HUES64 (cell line): ENCODE data around the gene CFAP44. TPM values are rescaled to one million over a fixed set of nuclear protein-coding genes. Genes with fewer than 3 reads are reported as not detected.
"Not testable (repeated sequence)": the region's sequence is repeated elsewhere in the genome, so short reads cannot be mapped to it uniquely, and the experiment has no call there.

ENCODE experiments used
- H3K27ac ChIP-seq: 2 replicates; pipeline ENCODE4 v1.7.0; 2013; ENCODE audit warnings: low read depth, low read length, inconsistent platforms
- H3K27me3 ChIP-seq: 2 replicates; pipeline ENCODE4 v1.6.1; 2013; ENCODE audit warnings: mild to moderate bottlenecking, low read length; ENCODE audit not compliant: insufficient read depth
- H3K36me3 ChIP-seq: 2 replicates; pipeline ENCODE4 v1.6.1; 2013; ENCODE audit warnings: mild to moderate bottlenecking, low read length; ENCODE audit not compliant: insufficient read depth
- H3K4me1 ChIP-seq: 2 replicates; pipeline ENCODE4 v1.6.1; 2013; ENCODE audit warnings: mild to moderate bottlenecking, low read length, moderate library complexity; ENCODE audit not compliant: insufficient read depth
- H3K4me3 ChIP-seq: 2 replicates; pipeline ENCODE4 v1.5.1; 2013; ENCODE audit warnings: mild to moderate bottlenecking, low read length, moderate library complexity
- H3K9ac ChIP-seq: 2 replicates; pipeline ENCODE4 v1.6.1; 2013; ENCODE audit warnings: mild to moderate bottlenecking, low read depth, low read length
- H3K9me3 ChIP-seq: 2 replicates; pipeline ENCODE4 v1.6.1; 2013; ENCODE audit warnings: low read depth, low read length; ENCODE audit not compliant: insufficient read depth
- WGBS: fragments of 150-250, 120-280 bp; methylation state at CpG from one replicate; pipeline ENCODE4 v1.1.7; 2013; ENCODE audit warnings: missing lambda C conversion rate; 5-methylcytosine and 5-hydroxymethylcytosine counted together
- polyA plus RNA-seq, 2 experiments: library from polyadenylated mRNA; stranded (reverse); fragments of 50-300 nt; gene quantifications; one replicate each; pipeline ENCODE4 v1.2.3, GENCODE V29; 2013

Gene CFAP44, protein sequence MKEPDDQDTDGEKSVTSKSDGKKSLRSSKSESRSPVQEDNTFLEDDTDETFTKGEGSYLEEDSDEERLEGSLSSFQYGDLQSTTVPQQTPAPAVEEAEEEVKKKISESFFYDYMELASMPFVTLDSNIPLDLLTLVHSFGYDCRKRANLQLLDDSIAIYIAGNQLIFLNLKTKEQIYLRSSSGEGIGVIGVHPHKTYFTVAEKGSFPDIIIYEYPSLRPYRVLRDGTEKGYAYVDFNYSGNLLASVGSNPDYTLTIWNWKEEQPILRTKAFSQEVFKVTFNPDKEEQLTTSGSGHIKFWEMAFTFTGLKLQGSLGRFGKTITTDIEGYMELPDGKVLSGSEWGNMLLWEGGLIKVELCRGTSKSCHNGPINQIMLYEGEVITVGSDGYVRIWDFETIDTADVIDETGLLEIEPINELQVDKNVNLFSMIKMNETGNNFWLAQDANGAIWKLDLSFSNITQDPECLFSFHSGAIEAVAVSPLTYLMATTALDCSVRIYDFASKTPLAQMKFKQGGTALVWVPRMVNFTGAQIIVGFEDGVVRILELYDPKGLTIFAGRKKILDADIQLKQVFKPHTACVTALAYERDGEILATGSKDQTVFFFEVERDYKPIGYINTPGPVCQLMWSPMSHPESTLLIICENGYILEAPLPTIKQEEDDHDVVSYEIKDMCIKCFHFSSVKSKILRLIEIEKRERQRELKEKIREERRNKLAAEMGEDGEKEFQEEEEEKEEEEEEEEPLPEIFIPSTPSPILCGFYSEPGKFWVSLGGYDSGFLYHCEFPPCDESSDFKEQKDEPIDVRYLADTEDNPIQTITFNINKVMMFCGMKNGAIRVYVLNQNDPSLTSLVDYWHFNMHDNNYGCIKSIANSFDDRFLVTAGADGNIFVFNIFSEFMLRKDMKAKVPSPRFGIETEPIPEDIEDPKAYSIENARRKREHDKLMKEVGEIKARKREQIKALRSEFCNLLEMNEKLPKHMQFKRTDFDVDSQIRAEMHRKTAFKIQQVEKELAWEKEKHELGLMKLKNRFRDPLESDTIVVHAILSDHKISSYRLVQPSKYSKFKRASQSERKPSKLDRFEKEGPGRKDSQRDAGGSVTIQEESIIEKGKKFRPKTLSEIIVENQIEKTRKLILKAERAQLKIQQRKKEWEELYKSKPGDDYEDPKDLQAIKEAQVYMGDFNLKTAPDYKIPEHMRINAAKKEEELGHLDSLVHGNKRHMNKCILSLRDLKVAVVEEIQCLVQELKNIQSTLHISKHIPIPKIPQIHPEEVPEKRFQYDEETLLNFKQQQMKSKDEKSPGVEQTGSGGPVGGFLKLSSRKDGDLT (N-terminal part only)
- polyA plus RNA-seq (2013, experiment 1 of 2): 1.8 TPM
- polyA plus RNA-seq (2013, experiment 2 of 2): 1.6 TPM

- Histone ChIP-seq H3K4me3 (peak within 1 kb of the TSS; percentile 48), H3K9me3 (no peaks in the 10 kb centered on the region), H3K4me1 (no peaks in the 10 kb centered on the region), H3K27ac (no peak within 1 kb of the TSS), H3K27me3 (no peaks in the 10 kb centered on the region), H3K9ac (no peak within 1 kb of the TSS), H3K36me3 (peaks cover 11% of the 10 kb centered on the region; the same call in 1 of the 2 replicates)
- 95% methylated on average over 44 of the region's 44 CpGs for WGBS
These were observed at the start of gene CFAP44 for GRCh38 chr3:113441051-113441770. TSS of gene CFAP44 (minus strand) at chr3:113441493. CDS start at chr3:113433664, 7,829 bp downstream.

- H3K27ac ChIP-seq: no peak overlapping the region
These were observed 43.9 kb upstream of the CFAP44 start for GRCh38 chr3:113485161-113485609.

GRCh38 chr3:113468539-113468938 is 27.2 kb upstream of the CFAP44 start:
- Histone ChIP-seq H3K36me3 (peaks cover 43% of the 10 kb centered on the region), H3K27ac (no peak overlapping the region), H3K4me3 (no peak overlapping the region), H3K9ac (no peak overlapping the region), H3K9me3 (0 out of 2 replicates have a peak, but pooled peaks cover 11% of the 10 kb centered on the region), H3K27me3 (no peaks in the 10 kb centered on the region), H3K4me1 (no peaks in the 10 kb centered on the region)
- 96% methylated on average over 2 of the region's 2 CpGs for WGBS

More at GRCh38 chr3:113485161-113485609, 43.9 kb upstream of the CFAP44 start:
- no peak overlapping the region for H3K4me3 ChIP-seq
- H3K9ac ChIP-seq: no peak overlapping the region
- no peaks in the 10 kb centered on the region for H3K9me3 ChIP-seq
- no peaks in the 10 kb centered on the region for H3K4me1 ChIP-seq
- no peaks in the 10 kb centered on the region for H3K27me3 ChIP-seq
- peaks cover 26% of the 10 kb centered on the region for H3K36me3 ChIP-seq
- 88% methylated on average over 8 of the region's 8 CpGs for WGBS

DNA sequence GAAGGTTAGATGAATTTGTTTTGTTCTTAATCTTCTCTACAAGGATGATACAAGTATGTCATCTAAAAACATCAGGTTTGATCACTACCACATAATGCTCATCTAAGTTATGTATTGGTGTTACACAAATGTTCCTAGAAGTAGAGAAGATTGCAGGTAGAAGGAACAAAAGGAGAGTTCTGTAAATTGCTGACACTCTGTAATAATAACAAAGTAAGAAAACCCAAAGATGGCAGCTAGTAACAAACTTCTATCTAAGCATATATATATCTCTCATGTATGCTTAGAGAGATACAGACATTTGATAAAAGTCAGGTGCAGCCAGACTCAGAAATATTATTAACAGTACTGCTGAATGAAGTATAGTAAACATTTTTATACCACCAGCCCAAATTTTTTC is 20.2 kb upstream of the CFAP44 start:
- Histone ChIP-seq H3K4me1 (no peaks in the 10 kb centered on the region), H3K9me3 (0 out of 2 replicates have a peak, but pooled peaks cover 4% of the 10 kb centered on the region), H3K27me3 (no peaks in the 10 kb centered on the region), H3K27ac (no peak overlapping the region), H3K36me3 (peaks cover 58% of the 10 kb centered on the region), H3K4me3 (no peak overlapping the region), H3K9ac (no peak overlapping the region)

DNA sequence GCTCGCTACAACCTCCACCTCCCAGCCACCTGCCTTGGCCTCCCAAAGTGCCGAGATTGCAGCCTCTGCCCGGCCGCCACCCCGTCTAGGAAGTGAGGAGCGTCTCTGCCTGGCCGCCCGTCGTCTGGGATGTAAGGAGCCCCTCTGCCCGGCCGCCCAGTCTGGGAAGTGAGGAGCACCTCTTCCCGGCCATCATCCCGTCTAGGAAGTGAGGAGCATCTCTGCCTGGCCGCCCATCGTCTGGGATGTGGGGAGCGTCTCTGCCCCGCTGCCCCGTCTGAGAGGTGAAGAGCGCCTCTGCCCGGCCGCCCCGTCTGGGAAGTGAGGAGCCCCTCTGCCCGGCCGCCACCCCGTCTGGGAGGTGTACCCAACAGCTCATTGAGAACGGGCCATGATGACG is 17.3 kb upstream of the CFAP44 start:
- not testable (repeated sequence) for H3K9me3 ChIP-seq, H3K9ac ChIP-seq, H3K27me3 ChIP-seq, H3K4me1 ChIP-seq, H3K4me3 ChIP-seq, H3K27ac ChIP-seq
- 95% methylated on average over 21 of the region's 27 CpGs for WGBS
- H3K36me3 ChIP-seq: peaks cover 50% of the 10 kb centered on the region

DNA sequence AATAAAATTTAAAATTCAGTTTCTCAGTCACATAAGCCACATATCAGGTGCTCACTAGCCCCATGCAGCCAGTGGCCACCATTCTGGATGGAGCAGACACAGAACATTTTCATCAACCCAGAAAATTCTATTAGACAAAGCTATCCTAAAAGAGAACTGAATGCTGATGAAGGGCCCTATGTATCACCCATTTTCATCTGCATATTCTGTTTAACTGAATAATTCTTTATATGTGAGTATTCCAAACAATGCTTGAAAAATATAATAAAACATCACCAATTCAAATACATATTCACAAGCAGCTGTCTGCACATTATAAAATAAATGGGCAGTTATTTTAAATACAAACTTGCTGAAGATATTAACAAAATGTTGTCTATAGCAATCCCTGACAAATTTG is 14.2 kb upstream of the CFAP44 start:
- H3K27me3 ChIP-seq: no peaks in the 10 kb centered on the region
- no peaks in the 10 kb centered on the region for H3K4me1 ChIP-seq
- peaks cover 40% of the 10 kb centered on the region for H3K36me3 ChIP-seq
- no peak overlapping the region for H3K4me3 ChIP-seq
- no peaks in the 10 kb centered on the region for H3K9me3 ChIP-seq
- H3K9ac ChIP-seq: no peak overlapping the region
- no peak overlapping the region for H3K27ac ChIP-seq

DNA sequence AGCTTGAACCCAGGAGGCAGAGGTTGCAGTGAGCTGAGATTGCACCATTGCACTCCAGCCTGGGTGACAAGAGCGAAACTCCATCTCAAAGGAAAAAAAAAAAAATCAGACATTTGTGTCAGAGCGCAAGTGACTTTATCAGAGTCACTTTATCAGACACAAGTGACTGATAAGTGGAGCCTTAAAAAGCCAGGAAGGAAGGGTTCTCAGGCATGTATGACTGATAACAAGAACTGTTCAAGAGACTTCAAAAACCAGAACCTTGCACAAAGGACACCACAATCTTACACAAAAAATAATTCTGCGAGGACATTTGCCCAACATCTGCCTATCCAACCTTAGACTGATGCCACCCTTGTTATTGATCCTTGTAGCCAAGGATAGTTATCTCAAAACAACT is 13.3 kb upstream of the CFAP44 start:
- Histone ChIP-seq H3K36me3 (peaks cover 33% of the 10 kb centered on the region), H3K4me3 (no peak overlapping the region), H3K27me3 (no peaks in the 10 kb centered on the region), H3K9me3 (no peaks in the 10 kb centered on the region), H3K4me1 (no peaks in the 10 kb centered on the region), H3K27ac (no peak overlapping the region), H3K9ac (no peak overlapping the region)
- 95% methylated on average over 3 of the region's 3 CpGs for WGBS

- Histone ChIP-seq H3K9me3 (no peaks in the 10 kb centered on the region), H3K27me3 (no peaks in the 10 kb centered on the region), H3K27ac (no peak overlapping the region), H3K9ac (no peak overlapping the region), H3K4me1 (no peaks in the 10 kb centered on the region), H3K36me3 (peaks cover 37% of the 10 kb centered on the region), H3K4me3 (no peak overlapping the region)
- WGBS: 97% methylated on average over 5 of the region's 6 CpGs
These were observed 12.8 kb upstream of the CFAP44 start for GRCh38 chr3:113454057-113454456.

DNA sequence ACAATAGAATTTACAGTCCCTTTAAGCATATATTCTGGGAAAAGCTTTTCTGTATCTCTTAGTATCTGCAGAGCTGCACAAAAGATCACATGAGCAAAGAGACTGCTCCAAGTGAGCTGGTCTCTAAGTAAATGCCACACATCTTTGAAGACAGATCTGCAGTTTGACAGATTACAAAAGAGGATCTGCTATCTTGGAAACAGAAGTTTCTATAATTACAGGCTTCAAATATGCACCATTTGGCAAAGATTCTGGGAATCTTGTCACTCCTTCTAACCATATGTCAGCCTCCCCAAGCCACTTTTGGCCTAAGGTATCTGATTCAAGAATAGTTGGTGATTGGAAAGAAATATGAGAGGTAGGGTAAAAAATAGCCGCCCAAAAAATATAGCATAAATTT is 9.6 kb upstream of the CFAP44 start:
- H3K4me3 ChIP-seq: no peak overlapping the region
- H3K4me1 ChIP-seq: no peaks in the 10 kb centered on the region
- H3K27ac ChIP-seq: no peak overlapping the region
- H3K36me3 ChIP-seq: peaks cover 39% of the 10 kb centered on the region
- no CpG with 5 or more reads among the region's 1 CpG for WGBS
- H3K27me3 ChIP-seq: no peaks in the 10 kb centered on the region
- H3K9me3 ChIP-seq: no peaks in the 10 kb centered on the region
- no peak overlapping the region for H3K9ac ChIP-seq

GRCh38 chr3:113439606-113440005 is 1.7 kb downstream of the CFAP44 start:
- Histone ChIP-seq H3K4me3 (no peak overlapping the region), H3K27me3 (no peaks in the 10 kb centered on the region), H3K9me3 (no peaks in the 10 kb centered on the region), H3K27ac (no peak overlapping the region), H3K36me3 (peaks cover 1% of the 10 kb centered on the region; the same call in 1 of the 2 replicates), H3K4me1 (no peaks in the 10 kb centered on the region), H3K9ac (no peak overlapping the region)
- 97% methylated on average over 3 of the region's 3 CpGs for WGBS
